Retina (tissue), 1 donor: Measurements from ENCODE around the gene SBNO1.
"Not testable (repeated sequence)": the region's sequence is repeated elsewhere in the genome, so short reads cannot be mapped to it uniquely, and the experiment has no call there.

Experiments used
- DNase-seq: peaks from one replicate; pipeline ENCODE4 v3.0.0-alpha.2; 2016

The SBNO1 gene

DNA sequence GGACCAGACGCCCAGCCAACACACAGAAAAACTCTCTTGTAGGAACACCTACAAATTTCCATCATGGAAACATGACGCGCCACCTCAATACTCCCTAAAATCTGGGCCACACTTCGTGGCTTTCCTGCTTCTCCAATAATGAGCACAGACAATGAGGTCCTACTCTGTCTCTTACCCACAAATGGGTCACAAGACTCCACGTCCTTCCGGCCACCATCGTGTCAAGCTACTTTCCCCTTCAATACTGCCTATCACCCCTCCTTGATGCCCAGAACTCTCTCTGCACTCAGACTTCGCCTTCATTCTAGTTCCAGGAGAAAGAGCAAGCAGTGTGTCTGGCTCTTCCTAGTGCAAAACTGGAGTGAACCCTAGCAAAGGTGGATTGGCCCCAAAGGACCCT is 28.1 kb downstream of the SBNO1 start:
- no peak for DNase-seq

DNA sequence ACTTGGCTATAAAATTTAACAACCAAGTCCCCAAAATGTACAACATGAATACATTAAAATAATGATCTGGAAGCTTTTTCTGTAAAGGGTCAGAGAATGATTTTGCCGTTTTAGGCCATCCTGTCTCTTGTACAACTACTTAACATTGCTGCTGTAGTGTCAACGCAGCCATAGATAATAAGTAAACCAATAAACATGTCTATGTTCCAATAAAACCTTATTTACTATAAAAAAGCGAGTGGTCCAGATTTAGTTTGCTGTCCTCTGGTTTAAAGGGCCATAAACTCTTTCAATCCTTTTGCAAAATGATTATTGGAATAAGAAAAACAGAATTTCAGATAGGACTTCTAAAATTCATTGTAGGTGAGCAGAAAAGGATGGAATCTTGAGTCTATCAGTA is 29.2 kb downstream of the SBNO1 start:
- DNase-seq = no peak

DNA sequence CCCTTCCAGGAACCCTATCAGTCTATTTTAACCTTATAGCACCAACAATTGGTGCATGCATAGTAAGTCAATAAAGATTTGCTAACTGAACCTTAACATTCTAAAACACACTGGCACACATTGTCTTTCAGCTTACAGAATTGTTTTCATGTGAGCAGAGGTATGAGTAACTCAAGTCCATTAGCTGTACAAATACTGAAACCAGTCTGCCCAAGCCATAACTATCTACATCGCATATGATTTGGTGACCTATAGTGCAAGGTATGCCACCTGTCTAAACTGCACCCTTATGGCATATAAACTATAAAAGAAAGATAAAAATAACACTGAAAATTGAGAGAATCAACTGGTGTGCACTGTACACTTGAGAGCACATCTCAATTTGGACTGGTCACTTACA is 34.8 kb downstream of the SBNO1 start:
- no peak for DNase-seq

DNA sequence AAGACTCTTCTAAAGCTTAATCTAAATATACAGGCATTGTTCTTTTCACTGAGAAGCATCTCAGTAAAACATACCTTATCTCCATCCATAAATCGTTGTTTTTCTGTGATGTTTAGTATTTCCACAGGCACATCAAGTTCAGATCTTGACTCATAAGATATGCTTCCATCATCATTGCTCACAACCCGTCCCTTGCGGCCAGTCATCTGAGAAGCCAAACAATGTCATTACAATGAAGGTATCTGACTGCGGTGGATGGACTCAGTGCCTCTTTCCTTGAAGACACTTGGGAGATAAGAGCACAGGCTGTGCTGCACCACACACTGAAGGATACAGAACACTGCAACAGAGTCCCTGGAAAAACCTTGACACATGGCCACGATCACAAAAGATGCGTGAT is 44.8 kb downstream of the SBNO1 start:
- no peak for DNase-seq

DNA sequence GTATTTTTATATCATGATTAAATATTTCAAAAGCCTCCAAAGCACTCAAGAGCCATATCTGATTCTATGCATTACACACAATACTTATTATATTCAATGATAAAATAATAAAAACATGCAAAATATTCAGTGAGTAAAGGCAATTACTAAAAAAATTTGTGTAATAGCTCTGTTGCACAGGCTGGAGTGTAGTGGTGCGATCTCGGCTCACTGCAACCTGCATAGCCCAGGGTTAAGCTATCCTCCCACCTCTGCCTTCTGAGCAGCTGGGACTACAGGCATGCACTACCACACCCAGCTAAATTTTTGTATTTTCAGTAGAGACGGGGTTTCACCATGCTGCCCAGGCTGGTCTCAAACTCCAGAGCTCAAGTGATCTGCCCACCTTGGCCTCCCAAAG is 45.4 kb downstream of the SBNO1 start:
- DNase-seq = no peak

DNA sequence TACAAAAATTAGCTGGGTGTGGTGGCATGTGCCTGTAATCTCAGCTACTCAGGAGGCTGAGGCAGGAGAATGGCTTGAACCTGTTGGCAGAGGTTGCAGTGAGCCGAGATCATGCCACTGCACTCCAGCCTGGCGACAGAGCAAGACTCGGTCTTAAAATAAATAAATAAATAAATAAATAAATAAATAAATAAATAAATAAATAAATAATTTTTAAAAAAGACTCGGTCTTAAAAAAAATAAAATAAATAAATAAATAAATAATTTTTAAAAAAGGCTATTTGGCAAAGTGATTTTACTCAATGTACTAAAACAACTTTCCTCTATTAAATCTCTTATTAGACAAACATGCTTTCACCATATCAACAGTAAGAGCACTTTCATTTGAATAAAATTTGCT is 51.6 kb downstream of the SBNO1 start:
- not testable (repeated sequence) for DNase-seq

DNA sequence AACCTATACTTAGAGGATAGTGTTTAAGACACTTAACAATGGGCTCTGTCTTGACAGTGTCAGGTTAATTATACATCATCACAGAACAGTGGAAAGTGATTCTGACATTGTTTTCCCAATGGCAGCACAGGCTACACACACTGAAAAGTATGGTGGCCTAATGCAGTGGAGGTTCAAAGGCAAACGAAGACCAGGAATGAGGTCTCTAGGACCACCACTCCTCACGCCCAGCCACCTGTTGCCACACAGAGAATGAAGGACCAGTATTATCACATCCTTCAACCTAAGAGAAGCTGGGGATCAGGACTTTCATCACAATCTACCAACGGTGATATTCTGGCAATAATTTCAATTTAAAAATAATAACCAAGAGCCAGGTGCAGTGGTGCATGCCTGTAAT is 58.4 kb downstream of the SBNO1 start:
- no peak for DNase-seq

DNA sequence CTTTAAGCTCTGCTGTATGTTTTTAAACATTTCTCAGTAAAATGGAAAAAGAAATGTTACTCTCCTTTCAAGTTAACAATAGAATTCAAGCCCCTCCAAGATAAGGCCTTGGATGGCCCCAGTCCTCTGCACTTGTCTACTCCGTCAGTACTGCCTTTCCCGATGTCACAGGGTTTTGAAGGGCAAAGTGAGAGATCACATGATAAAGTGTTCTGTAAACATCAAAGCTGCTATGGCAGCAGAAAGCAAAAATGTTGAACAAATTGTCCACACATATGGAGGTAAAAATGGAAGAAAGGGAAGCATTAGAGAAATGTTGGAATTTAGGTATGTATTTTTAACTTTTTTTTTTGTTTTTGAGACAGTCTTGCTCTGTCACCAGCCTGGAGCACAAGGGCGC is 59.5 kb downstream of the SBNO1 start:
- DNase-seq = no peak

DNA sequence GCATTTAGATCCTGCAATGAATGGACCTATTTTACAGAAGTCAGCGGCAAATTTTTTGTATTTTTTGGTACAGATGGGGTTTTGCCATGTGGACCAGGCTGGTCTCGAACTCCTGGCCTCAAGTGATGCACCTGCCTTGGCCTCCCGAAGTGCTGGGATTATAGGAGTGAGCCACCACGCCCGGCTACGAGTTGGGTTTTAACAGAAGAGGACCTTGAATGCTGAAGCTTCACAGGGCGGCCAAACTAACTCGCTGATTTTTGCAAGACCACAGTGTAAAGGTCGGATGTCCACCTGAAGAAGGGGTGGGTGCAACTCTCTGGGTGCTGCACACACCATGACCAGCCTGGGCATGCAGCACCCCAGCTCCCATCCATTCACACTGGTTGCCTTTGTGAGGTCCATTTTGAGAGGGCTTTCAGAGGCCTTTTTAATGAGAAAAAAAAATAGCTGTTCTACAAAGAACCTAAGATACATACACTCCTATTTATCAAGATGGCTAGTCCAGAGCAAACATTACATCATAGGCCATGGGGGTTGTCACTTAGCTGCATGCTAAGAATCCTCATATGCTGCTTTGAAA is 71.4 kb downstream of the SBNO1 start:
- no peak for DNase-seq

DNA sequence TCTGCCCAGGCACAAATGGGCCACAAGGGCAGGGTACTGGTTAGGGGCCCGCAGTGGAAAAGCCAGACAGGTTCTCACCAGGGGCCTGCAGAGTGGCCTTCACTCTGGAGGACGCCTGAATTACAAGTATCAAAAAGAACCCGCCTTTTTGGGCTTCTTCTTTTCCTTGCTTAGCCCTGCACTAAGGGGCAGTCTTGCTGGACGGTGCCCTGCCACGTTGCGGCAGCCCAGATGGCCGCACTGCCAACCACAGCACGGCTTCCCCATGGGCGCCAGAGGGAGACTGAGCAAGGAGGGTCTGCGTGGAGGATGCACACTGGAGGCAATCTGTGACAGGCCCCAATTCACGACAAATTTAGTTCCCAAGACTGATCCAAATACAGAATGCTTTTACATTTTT is 74.7 kb downstream of the SBNO1 start:
- DNase-seq = no peak

DNA sequence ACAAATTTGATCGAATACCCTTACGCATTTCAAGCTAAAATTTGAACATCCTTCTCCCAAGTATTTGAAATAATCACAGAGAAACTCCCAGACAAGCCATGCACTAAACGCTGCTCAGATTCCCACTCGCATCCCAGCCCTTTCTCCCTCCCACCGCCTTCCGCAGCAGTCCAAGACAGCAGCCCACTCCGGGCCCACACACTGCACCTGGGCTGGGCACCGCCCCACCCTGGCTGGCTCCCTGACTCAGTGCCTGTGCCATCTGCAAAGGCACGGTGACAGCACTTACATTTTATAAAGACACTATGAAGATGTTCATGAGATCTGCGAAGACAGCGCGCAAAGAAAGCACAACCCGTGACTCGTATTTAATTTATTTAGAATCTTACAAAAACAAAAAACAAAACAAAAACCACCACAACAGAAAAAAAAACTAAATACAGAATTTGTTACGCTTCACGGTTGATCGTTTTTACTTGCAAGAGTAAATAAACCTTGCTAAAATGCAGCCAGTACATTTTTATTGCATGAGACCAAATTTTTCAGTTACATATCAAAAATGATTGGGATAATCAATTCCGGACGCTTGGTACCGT is 75.8 kb downstream of the SBNO1 start:
- DNase-seq = no peak

DNA sequence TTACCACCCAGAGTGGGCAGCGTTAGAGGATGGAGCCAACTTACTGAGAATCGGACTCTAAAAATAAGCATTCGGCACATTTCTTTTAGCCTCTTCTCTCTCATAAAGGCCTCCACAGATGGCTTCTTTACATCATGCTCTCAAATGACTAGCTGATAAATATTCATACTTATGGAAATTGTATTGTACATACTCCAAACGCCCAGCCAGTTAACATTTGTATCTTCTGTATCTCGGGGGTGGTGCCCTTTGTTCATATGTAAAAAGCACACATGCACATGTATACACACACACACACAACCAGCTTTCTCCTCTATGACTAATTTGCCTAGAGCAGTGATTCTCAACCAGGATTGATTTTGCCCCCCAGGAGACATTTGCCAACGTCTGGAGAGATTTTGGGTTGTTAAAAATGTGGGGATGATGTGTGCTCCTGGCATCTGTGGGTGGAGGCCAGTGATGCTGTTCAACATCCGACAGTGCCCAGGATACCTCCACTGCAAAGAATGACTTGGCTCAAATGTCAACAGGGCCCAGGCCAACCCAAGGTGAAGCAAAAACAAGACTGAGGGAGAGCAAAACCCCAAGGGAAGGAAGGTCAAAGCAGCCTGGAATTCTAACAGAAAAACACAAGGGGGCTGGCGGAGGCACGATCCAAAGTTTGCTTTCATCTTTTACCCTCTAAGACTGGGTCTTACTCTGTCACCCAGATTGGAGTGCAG is 77.8 kb downstream of the SBNO1 start:
- DNase-seq = no peak

DNA sequence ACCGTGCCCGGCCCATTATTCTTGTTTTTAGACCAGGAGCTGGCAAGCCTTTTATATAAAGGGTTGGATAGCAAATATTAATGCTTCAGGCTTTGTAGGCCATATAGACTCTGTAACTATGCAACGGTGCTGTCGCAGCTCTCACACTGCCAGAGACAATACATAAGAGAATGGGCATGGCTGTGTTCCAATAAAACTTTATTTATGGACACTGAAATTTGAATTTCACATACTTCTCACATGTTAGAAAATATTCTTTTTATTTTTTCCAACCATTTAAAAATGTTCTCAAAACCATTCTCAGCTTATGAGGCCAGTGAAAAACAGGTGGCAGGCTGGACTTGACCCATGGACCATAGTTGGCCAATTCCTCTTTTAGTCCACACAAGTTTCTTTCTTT is 80.0 kb downstream of the SBNO1 start:
- DNase-seq = no peak

DNA sequence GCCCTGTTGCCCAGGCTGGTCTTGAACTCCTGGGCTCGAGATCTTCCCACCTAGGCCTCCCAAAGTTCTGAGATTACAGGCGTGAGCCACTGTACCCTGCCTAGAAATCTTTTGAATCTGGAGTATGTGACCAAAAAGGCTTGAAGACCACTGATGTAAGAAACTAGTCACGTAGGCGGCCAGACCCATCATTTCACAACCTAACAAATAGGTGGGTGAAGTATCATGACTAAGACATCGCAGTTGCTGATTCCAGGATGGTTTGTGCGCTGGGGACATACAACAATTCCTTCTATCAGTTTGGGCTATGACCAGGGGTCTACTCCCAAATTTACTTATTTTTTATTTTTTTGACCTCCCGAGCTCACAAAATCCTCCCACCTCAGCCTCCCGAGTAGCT is 81.2 kb downstream of the SBNO1 start:
- no peak for DNase-seq

DNA sequence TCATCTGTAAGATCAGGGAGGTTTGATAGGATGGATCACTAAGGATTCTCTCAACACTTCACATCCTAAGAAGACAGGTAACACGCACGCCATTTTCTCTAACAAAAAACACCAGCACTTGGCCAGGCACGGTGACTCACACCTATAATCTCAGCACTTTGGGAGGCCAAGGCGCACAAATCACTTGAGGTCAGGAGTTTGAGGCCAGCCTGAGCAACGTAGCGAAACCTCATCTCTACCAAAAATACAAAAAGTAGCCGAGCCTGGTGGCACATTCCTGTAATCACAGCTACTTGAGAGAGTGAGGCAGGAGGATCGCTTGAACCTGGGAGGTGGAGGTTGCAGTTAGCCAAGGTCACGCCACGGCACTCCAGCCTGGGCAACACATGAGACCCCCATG is 82.5 kb downstream of the SBNO1 start:
- no peak for DNase-seq

DNA sequence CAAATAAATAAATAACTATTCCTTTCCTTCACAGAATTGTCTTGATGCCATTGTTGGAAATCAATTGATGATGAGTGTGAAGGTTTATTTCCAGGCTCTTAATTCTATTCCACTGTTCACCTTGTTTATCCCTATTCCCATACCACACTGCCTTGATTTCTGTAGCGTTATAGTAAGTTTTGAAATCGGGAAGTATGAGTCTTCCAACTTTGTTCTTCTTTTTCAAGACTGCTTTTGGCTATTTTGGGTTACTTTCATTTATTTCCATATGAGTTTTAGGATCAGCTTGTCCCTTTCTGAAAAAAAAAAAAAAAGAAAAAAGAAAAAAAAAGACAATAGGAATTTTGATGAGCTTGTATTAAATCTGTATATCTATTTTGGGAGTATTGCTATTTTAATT is 83.7 kb downstream of the SBNO1 start:
- no peak for DNase-seq

DNA sequence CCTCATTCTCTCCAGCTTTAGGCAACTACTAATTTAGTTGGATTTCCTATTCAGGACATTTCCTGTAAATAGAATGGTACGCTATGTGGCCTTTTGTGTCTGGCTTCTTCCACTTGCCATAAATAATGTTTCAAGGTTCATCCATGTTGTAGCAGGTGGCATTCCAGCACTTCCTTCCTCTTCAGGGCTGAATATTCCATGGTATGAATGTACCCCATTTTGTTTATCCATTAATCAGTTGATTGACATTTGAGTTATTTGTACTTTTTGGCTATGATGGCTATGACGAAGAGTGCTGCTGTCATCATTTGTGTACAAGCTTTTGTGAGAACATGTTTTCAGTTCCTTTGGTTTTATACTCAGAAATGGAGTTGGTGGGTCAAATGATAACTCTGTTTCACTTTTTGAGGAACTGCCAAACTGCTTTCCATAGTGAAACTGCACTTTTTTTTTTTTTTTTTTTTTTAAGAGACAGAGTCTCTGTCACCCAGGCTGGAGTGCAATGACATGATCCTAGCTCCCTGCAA is 86.5 kb downstream of the SBNO1 start:
- DNase-seq = no peak

DNA sequence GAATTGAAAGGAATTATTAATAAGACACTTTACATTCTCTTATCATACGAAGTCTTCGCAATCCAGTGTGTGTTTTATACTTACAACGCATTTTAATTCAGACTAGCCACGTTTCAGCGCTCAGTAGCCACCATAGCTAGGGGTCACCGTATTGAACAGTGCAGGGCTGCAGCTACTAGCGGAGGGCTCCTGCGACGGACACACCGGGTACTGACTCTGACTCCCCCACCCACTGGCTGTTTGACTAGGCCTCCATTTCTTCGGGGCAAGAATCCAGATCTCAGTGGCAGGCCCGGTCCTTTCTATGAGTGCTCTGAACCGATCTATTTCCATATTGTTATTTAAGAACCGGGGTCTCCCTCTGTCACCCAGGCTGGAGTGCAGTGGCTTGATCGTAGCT is 91.5 kb downstream of the SBNO1 start:
- no peak for DNase-seq

DNA sequence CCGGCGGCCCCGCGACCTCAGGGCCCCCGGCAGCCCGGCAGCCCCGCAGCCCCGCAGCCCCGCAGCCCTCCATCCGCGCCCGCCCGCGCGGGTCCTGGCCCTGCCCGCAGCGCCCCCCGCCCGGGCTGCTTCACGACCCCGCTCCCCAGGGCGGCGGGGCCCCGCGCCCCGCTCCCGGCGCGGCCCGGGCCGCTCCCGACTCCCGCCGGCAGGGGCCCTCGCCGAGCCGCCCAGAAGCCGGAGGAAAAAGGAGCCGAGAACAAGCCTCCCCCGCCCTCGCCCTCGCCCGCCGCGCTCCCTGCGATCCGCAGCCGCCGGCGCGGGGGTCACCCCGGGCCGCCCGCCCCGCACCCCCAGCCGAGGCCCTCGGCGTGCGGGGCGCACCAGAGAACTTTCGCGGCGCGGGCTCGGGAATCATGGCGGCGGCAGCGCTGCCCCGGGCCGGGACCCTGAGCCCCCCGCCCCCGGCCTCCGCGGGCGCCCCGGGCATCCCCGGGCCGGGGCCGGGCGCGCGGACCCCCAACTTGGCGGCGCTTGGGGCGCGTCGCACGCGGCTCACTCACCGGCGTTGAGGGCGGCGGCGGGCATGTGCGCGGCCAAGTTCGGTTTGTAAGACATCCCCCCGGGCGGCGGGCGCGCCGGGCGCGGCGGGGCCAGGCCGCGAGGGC is 93.5 kb downstream of the SBNO1 start:
- DNase-seq = peak; percentile 37

DNA sequence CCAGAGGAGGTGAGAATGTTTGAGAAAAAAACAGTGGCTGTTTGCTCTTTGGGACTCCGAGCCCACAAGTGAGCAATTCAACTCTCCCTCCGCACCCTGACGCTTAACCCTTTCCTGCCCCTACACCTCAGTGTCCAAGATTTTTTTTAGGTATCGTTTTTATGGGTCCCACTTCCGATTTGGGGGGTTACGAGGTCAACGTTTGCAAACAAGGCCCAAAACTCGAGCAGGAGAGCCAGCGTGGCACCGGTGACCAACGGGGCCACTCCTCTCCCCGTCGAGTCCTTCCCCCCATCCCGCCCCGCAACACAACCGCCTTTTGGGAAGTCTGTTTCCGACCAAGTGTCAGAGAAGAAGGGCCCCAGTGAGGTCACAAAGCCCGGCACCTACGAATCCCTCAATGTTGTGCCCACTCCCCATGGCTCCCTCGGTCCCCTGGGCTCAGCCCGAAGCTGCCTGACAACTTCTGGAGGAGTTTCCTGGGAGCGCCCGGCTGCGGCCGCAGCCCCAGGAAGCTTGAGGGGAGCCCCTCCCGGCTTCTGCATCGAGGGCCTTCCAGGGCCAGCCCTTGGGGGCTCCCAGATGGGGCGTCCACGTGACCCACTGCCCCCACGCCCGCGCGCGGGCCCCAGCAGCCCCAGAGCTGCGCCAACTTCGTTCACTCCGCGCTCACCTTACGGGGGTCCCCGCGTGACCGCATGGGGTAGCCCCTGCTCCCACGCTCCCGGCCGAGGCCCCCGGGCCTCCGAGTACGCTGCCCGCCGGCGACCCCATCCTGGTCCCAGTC is 94.2 kb downstream of the SBNO1 start:
- peak; percentile 69 for DNase-seq

DNA sequence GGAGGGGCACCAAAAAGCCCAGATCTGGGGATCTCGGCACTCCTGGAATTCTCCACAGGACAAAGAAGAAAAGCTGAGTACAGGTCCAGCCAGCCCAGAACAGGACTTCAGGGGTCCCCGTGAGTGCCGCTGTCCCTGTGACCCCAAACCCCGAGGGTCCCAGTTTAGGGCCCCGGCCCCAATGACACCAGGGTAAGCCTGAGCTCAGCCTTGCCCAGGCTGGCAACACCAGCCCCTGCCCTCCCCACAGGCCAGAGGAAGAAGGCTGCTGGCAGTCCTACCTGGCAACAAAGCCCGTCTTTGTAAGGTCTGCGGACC is 94.8 kb downstream of the SBNO1 start:
- no peak for DNase-seq

DNA sequence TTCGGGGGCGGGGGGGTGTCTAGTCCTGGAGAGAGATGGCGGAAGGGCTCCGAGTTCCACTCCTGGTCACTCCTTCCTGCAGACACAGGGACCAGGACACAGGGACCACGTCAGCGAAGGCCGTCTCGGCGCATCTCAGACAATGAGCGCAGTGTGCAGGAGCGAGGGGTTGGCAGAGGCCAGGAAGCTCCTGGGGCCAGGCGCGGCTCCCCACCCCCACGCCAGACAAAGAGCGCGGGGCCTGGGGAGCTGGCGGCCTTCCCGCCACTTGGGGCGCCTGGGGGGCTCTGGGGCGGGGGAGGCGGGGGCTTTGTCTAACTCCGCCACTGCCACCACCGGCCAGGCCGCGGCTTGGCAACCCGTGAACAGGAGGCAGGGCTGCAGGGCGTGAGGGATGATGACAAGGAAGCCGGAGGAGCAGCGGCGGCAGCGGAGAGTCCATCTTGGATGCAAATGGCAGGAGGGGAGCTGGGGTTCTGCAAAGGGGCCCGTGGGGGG is 95.2 kb downstream of the SBNO1 start:
- DNase-seq = peak; percentile 85

DNA sequence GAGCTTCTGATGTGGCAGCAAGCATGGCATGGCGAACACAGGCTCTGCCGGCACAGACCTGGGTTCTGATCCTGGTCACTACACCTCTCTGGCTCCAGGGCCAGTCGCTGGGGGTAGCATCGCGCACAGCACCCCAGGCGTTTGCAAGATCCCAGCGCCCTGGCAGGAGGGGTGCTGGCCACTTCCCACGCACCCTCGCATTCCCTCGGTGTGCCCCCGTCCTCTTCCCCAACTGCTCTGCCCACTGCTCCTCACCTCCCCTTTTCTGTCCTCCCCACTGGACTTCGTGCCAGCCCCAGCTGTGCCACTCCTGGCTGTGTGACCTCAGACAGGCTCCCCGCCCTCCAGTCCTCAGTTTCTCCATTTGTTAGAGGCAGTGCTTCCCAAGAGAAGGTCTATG is 95.8 kb downstream of the SBNO1 start:
- DNase-seq = no peak
